Activated CD8-positive, alpha-beta T cell treated with anti-CD3 and anti-CD28 coated beads, Interleukin-2, amount 10 ng/mL, durations not matched to agents 7 days and 5 days (primary cell): ENCODE data around the gene ABLIM2. TPM values are rescaled to one million over a fixed set of nuclear protein-coding genes. Genes with fewer than 3 reads are reported as not detected.
"Not testable (repeated sequence)": the region's sequence is repeated elsewhere in the genome, so short reads cannot be mapped to it uniquely, and the experiment has no call there.

Source experiments
- ATAC-seq: fragments of 150-1000 bp; cut with Tn5 transposase; one replicate; pipeline ENCODE4 v1.10.0; 2021; ENCODE audit warnings: moderate library complexity
- CTCF ChIA-PET: fragments of 350-600 bp; sonication (Branson Sonifier 250); formaldehyde crosslinking; loops from one replicate; lab custom pipeline; 2021; ENCODE audit warnings: antibody characterized with exemption; lab: Charles Lee
- POLR2A ChIA-PET: fragments of 350-600 bp; sonication (Branson Sonifier 250); formaldehyde crosslinking; loops from one replicate; lab custom pipeline; 2021; ENCODE audit warnings: antibody characterized with exemption; lab: Charles Lee
- DNase-seq: peaks from one replicate; pipeline ENCODE4 v3.0.0-alpha.2; 2020
- H3K27ac Mint-ChIP-seq: one replicate; pipeline ENCODE4 v1.8.0; 2021; ENCODE audit warnings: mild to moderate bottlenecking, mixed read lengths
- H3K27me3 Mint-ChIP-seq: one replicate; pipeline ENCODE4 v1.8.0; 2021; ENCODE audit warnings: low read depth, mixed read lengths
- H3K36me3 Mint-ChIP-seq: one replicate; pipeline ENCODE4 v1.8.0; 2021; ENCODE audit warnings: low read depth, mixed read lengths
- H3K4me1 Mint-ChIP-seq: one replicate; pipeline ENCODE4 v1.8.0; 2021; ENCODE audit warnings: low read depth, mixed read lengths
- H3K4me3 Mint-ChIP-seq: one replicate; pipeline ENCODE4 v1.8.0; 2021; ENCODE audit warnings: mild to moderate bottlenecking, mixed read lengths
- H3K9me3 Mint-ChIP-seq: one replicate; pipeline ENCODE4 v1.8.0; 2022; ENCODE audit warnings: mixed read lengths; ENCODE audit not compliant: insufficient read depth
- total RNA-seq, 2 experiments: library from RNA; stranded (reverse); gene quantifications; one replicate each; pipeline ENCODE4 v1.2.3, GENCODE V29; 2021

Gene ABLIM2
- total RNA-seq, 2 experiments from 2014 or later = 0.42 to 0.55 TPM

DNA sequence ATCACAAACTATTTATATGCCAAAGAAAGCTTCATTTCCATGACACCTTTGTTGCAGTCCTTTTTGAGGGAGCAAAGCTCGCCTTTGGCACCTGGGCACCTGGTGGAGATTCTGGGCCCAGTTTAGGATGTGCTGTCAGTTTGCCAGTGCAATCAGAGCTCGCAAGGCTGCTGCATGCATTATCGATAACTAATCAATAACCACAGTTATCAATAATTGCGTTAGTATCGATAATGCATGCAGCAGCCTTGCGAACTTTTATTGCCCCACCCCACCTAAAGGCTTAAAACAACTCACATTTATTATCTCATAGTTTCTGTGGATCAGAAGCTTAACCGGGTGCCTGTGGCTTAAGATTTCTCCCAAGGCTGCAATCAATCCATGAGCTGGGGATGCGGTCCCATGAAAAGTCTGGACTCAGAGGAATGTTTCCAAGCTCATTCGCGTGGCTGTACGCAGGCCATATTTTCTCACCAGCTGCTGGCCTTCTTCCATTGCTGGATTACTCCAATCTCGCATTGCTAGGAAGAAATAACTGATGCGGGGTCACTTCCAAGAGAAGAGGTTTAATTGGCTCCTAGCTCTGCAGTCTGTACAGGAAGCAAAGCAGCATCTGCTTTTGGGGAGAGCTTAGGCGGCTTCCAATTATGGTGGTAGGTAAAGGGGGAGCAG lies 212.8 kb downstream of the ABLIM2 start:
- Mint-ChIP-seq H3K36me3 (peaks cover 1% of the 10 kb centered on the region), H3K4me3 (no peak overlapping the region), H3K4me1 (peaks cover 11% of the 10 kb centered on the region), H3K27ac (no peak overlapping the region), H3K27me3 (peaks cover 14% of the 10 kb centered on the region), H3K9me3 (no peaks in the 10 kb centered on the region)
- no peak for DNase-seq
- no peak for ATAC-seq
- POLR2A ChIA-PET = no interaction called here
- CTCF ChIA-PET = no interaction called here

DNA sequence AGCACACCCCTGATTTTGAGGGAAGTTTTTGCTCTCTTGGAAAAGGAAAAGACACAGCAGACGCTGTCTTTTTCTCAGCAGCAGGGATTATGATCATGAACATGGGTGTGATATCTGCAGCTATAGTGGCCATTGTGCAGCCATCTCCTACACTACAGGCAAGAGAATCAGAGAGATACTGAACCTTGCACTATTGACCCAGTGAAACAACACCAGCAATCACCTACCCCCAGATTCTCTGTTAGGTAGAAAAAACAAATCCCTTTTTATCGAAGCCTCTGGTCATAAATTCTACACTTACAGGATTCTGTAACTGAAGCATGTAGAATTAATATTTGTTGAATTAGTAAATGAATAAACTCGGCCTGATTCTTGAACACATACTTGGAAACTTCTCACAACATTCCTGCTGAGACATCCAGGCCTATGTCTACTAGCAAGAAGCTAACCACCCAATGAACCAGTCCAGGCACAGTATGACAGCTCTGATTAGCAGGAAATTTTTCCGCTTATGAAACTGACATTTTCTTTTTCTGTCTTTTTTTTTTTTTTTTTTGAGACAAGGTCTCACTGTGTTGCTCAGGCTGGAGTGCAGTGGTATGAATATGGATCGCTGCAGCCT lies 213.9 kb downstream of the ABLIM2 start:
- ATAC-seq (no peak), DNase-seq (no peak)
- H3K4me3 Mint-ChIP-seq = no peak overlapping the region
- no peaks in the 10 kb centered on the region for H3K9me3 Mint-ChIP-seq
- H3K4me1 Mint-ChIP-seq = peaks cover 13% of the 10 kb centered on the region
- no peak overlapping the region for H3K27ac Mint-ChIP-seq
- H3K36me3 Mint-ChIP-seq = no peaks in the 10 kb centered on the region
- peaks cover 13% of the 10 kb centered on the region for H3K27me3 Mint-ChIP-seq
- POLR2A ChIA-PET = no interaction called here
- CTCF ChIA-PET = no interaction called here

DNA sequence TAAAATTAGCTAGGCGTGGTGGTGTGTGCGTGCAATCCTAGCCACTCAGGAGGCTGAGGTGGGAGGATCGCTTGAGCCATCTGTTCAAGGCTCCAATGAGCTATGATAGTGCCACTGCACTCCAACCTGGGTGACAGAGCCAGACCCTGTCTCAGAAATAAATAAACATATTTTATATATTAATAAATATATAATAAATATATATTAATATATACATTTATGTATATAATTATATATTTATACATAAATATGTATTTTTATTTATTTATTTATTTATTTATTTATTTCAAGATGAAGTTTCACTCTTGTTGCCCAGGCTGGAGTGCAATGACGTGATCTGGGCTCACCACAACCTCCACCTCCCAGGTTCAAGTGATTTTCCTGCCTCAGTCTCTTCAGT lies 214.9 kb downstream of the ABLIM2 start:
- H3K27me3 Mint-ChIP-seq, POLR2A ChIA-PET, H3K36me3 Mint-ChIP-seq, H3K9me3 Mint-ChIP-seq, DNase-seq, CTCF ChIA-PET, H3K4me1 Mint-ChIP-seq, H3K27ac Mint-ChIP-seq, H3K4me3 Mint-ChIP-seq, ATAC-seq: not testable (repeated sequence)

GRCh38 chr4:7943211-7943610 lies 215.4 kb downstream of the ABLIM2 start:
- ATAC-seq = no peak
- POLR2A ChIA-PET = no interaction called here
- CTCF ChIA-PET = no interaction called here
- Mint-ChIP-seq H3K27me3 (peaks cover 10% of the 10 kb centered on the region), H3K27ac (no peak overlapping the region), H3K9me3 (no peaks in the 10 kb centered on the region), H3K36me3 (peaks cover 3% of the 10 kb centered on the region), H3K4me1 (peaks cover 9% of the 10 kb centered on the region), H3K4me3 (no peak overlapping the region)
- no peak for DNase-seq

- no peak overlapping the region for H3K4me3 Mint-ChIP-seq
- POLR2A ChIA-PET = no interaction called here
- no peak overlapping the region for H3K27ac Mint-ChIP-seq
- ATAC-seq = no peak
- DNase-seq = no peak
- peaks cover 17% of the 10 kb centered on the region for H3K27me3 Mint-ChIP-seq
- H3K9me3 Mint-ChIP-seq = no peaks in the 10 kb centered on the region
- peaks cover 16% of the 10 kb centered on the region for H3K4me1 Mint-ChIP-seq
- peaks cover 4% of the 10 kb centered on the region for H3K36me3 Mint-ChIP-seq
- CTCF ChIA-PET = no interaction called here
Observed at GRCh38 chr4:7941965-7942496, 216.6 kb downstream of the ABLIM2 start.

GRCh38 chr4:7941111-7941964 lies 217.3 kb downstream of the ABLIM2 start:
- H3K27me3 Mint-ChIP-seq = peaks cover 21% of the 10 kb centered on the region
- no peak overlapping the region for H3K4me3 Mint-ChIP-seq
- H3K36me3 Mint-ChIP-seq = peaks cover 4% of the 10 kb centered on the region
- H3K9me3 Mint-ChIP-seq = no peaks in the 10 kb centered on the region
- ATAC-seq = no peak
- CTCF ChIA-PET = interaction anchor here (0.7 to 2.1 kb wide), 2 partner anchors 97 to 124 kb away, joined by 4 to 11 read pairs; no protein-coding TSS in a partner anchor
- POLR2A ChIA-PET = interaction anchor here (0.7 kb wide), 1 partner anchor 11 kb away, joined by 3 read pairs; no protein-coding TSS in a partner anchor
- peak overlapping the region; percentile 26 for H3K27ac Mint-ChIP-seq
- no peak for DNase-seq
- peaks cover 20% of the 10 kb centered on the region for H3K4me1 Mint-ChIP-seq

- peak; percentile 97 for ATAC-seq
- H3K4me1 Mint-ChIP-seq = peaks cover 20% of the 10 kb centered on the region
- H3K36me3 Mint-ChIP-seq = peaks cover 4% of the 10 kb centered on the region
- peaks cover 27% of the 10 kb centered on the region for H3K27me3 Mint-ChIP-seq
- ChIA-PET POLR2A (no interaction called here), CTCF (interaction anchor here (0.7 to 2.1 kb wide), 10 partner anchors 9 to 1941 kb away, joined by 3 to 11 read pairs (median 4); no protein-coding TSS in a partner anchor)
- DNase-seq = peak; percentile 86
- no peak within 1 kb of the TSS for H3K27ac Mint-ChIP-seq
- no peaks in the 10 kb centered on the region for H3K9me3 Mint-ChIP-seq
- H3K4me3 Mint-ChIP-seq = peak within 1 kb of the TSS; percentile 63
Observed at GRCh38 chr4:7939377-7940108, 219.1 kb downstream of the ABLIM2 start, which contains the start of gene AFAP1. Gene AFAP1, minus strand, starts transcription at chr4:7939861. Its CDS starts 67,783 bp downstream, at chr4:7872078.

DNA sequence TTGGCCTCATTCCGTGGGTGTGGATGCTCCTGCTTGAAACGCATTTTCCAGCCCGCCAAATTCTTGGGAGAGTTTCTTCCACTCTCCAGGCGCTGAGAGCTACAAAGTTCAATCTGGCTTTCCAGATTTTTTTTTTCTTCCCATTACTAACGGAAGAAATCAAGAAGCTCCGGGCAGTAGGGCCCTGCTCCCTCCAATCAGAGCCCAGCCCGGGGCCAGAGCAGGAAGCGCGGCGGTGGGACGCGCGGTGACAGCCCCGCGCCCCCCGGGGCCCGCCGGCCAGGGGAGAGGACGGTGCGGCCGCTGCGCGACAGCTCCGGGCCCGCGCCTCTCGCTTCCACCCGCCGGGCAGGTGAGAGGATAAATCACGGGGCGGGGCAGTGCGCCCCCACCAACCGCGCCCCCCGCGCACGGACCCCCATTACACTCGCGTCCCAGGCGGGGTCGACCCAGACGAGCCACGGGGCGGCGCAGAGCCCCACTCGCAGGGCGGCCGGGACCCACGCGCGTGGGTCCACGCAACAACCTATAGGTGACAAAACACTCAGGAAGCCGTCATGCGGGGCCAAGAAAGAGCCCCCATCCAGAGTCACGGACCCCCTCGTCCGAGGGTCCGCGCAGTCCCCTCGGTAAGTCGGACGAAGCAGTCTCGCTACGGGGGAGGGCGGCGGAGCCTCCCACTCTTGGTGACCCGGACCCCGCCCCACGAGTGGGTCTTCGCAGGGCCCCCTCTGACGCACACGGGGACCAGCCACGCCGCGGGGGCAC lies 219.8 kb downstream of the ABLIM2 start:
- Mint-ChIP-seq H3K9me3 (no peaks in the 10 kb centered on the region), H3K27ac (peak overlapping the region; percentile 49), H3K36me3 (peaks cover 4% of the 10 kb centered on the region), H3K27me3 (peaks cover 24% of the 10 kb centered on the region), H3K4me1 (peaks cover 20% of the 10 kb centered on the region), H3K4me3 (peak overlapping the region; percentile 74)
- ATAC-seq (no peak), DNase-seq (no peak)
- POLR2A ChIA-PET = interaction anchor here (0.8 to 1.0 kb wide), 2 partner anchors 31 to 32 kb away, joined by 3 to 4 read pairs; no protein-coding TSS in a partner anchor
- CTCF ChIA-PET = interaction anchor here (0.9 to 2.7 kb wide), 12 partner anchors 10 to 136 kb away, joined by 3 to 17 read pairs (median 6); no protein-coding TSS in a partner anchor

- ATAC-seq = no peak
- Mint-ChIP-seq H3K27ac (peak overlapping the region; percentile 49), H3K4me1 (peaks cover 20% of the 10 kb centered on the region), H3K9me3 (no peaks in the 10 kb centered on the region), H3K27me3 (peaks cover 24% of the 10 kb centered on the region), H3K4me3 (peak overlapping the region; percentile 74), H3K36me3 (peaks cover 4% of the 10 kb centered on the region)
- ChIA-PET POLR2A (interaction anchor here (0.8 to 1.0 kb wide), 2 partner anchors 31 to 33 kb away, joined by 3 to 4 read pairs; no protein-coding TSS in a partner anchor), CTCF (interaction anchor here (0.7 to 2.7 kb wide), 9 partner anchors 10 to 136 kb away, joined by 3 to 17 read pairs (median 5); no protein-coding TSS in a partner anchor)
- no peak for DNase-seq
Observed at GRCh38 chr4:7938266-7938608, 220.4 kb downstream of the ABLIM2 start.

- H3K27me3 Mint-ChIP-seq = peaks cover 21% of the 10 kb centered on the region
- ATAC-seq (no peak), DNase-seq (no peak)
- no peak overlapping the region for H3K4me3 Mint-ChIP-seq
- CTCF ChIA-PET = interaction anchor here (1.0 to 2.7 kb wide), 3 partner anchors 9 to 60 kb away, joined by 3 to 17 read pairs (median 12); no protein-coding TSS in a partner anchor
- peaks cover 20% of the 10 kb centered on the region for H3K4me1 Mint-ChIP-seq
- peaks cover 4% of the 10 kb centered on the region for H3K36me3 Mint-ChIP-seq
- H3K27ac Mint-ChIP-seq = no peak overlapping the region
- H3K9me3 Mint-ChIP-seq = no peaks in the 10 kb centered on the region
- POLR2A ChIA-PET = no interaction called here
Observed at GRCh38 chr4:7937006-7937405, 221.6 kb downstream of the ABLIM2 start.
